HG02885 (cell line): Measurements from ENCODE around the gene CRPPA.
A peak's percentile ranks its signal among the peaks of the same experiment; 100 is the strongest.

Experiments used
- ATAC-seq: cut with Tn5 transposase; IDR thresholded peaks from one replicate; pipeline ENCODE4 v1.9.1; 2021; ENCODE audit warnings: mild to moderate bottlenecking; ENCODE audit not compliant: unreplicated experiment, poor library complexity

CRPPA gene

GRCh38 chr7:16428182-16428581, 6.8 kb upstream of the CRPPA start:
- ATAC-seq = no peak

- ATAC-seq = no peak
Observed at GRCh38 chr7:16423761-16424160, 2.4 kb upstream of the CRPPA start.

- ATAC-seq = no peak
Observed at GRCh38 chr7:16422917-16423316, 1.6 kb upstream of the CRPPA start.

GRCh38 chr7:16422103-16422435, 731 bp upstream of the CRPPA start:
- no peak for ATAC-seq

GRCh38 chr7:16420649-16421332, 547 bp downstream of the CRPPA start:
- peak; percentile 86 for ATAC-seq

- ATAC-seq = no peak
Observed at GRCh38 chr7:16420329-16420648, 1.0 kb downstream of the CRPPA start.

- ATAC-seq = no peak
Observed at GRCh38 chr7:16419859-16420258, 1.5 kb downstream of the CRPPA start.

GRCh38 chr7:16419126-16419525, 2.2 kb downstream of the CRPPA start:
- ATAC-seq = no peak

GRCh38 chr7:16417906-16418305, 3.4 kb downstream of the CRPPA start:
- ATAC-seq = no peak

GRCh38 chr7:16416289-16417282, 4.8 kb downstream of the CRPPA start:
- ATAC-seq = no peak

- no peak for ATAC-seq
Observed at GRCh38 chr7:16412274-16413254, 8.8 kb downstream of the CRPPA start.

- ATAC-seq = no peak
Observed at GRCh38 chr7:16411391-16411790, 9.9 kb downstream of the CRPPA start.

- ATAC-seq = no peak
Observed at GRCh38 chr7:16409777-16410176, 11.6 kb downstream of the CRPPA start.

- ATAC-seq = no peak
Observed at GRCh38 chr7:16404636-16405035, 16.7 kb downstream of the CRPPA start.

- ATAC-seq = no peak
Observed at GRCh38 chr7:16403475-16403874, 17.9 kb downstream of the CRPPA start.

- ATAC-seq = no peak
Observed at GRCh38 chr7:16402940-16403339, 18.4 kb downstream of the CRPPA start.

GRCh38 chr7:16402091-16402490, 19.2 kb downstream of the CRPPA start:
- ATAC-seq = no peak

GRCh38 chr7:16400893-16401275, 20.5 kb downstream of the CRPPA start:
- no peak for ATAC-seq

- ATAC-seq = no peak
Observed at GRCh38 chr7:16399916-16400892, 21.1 kb downstream of the CRPPA start.
